DND-41 (cell line): ENCODE measurements around the gene GPD1L.
"Not testable (repeated sequence)": the region's sequence is repeated elsewhere in the genome, so short reads cannot be mapped to it uniquely, and the experiment has no call there.

Source experiments
- EZH2 ChIP-seq: IDR thresholded peaks from 3 replicates; pipeline ENCODE4 v1.6.1; 2012; ENCODE audit warnings: borderline replicate concordance, low read depth, mild to moderate bottlenecking, moderate library complexity, low read length, inconsistent platforms; ENCODE audit not compliant: severe bottlenecking
- TF ChIP-seq, protein P1 (sequence below): IDR thresholded peaks from 2 replicates; pipeline ENCODE4 v1.5.1; 2012; ENCODE audit warnings: borderline replicate concordance, low read length, moderate library complexity, mild to moderate bottlenecking; ENCODE audit not compliant: poor library complexity, severe bottlenecking; ENCODE audit errors: extremely low read depth

DNA sequence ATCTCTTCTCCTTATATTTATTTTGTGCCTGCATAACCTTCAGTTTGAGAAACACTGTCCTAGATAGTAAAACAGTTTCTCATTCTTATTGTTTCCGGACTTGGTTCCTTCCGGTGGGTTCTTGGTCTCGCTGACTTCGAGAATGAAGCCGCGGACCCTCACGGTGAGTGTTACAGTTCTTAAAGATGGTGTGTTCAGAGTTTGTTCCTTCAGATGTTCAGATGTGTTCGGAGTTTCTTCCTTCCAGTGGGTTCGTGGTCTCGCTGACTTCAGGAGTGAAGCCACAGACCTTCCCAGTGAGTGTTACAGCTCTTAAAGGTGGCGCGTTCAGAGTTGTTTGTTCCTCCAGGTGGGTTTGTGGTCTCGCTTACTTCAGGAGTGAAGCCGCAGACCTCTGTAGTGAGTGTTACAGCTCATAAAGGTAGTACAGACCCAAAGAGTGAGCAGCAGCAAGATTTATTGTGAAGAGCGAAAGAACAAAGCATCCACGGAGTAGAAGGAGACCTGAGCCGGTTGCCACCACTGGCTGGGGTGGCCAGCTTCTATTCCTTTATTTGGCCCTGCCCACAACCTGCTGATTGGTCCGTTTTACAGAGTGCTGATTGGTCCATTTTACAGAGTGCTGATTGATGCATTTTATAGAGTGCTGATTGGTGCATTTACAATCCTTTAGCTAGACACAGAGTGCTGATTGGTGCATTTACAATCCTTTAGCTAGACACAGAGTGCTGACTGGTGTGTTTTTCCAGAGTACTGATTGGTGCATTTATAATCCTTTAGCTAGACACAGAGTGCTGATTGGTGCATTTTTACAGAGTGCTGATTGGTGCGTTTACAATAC is 8.3 kb downstream of the GPD1L start:
- TF ChIP-seq EZH2: not testable (repeated sequence)
- TF ChIP-seq, protein P1, sequence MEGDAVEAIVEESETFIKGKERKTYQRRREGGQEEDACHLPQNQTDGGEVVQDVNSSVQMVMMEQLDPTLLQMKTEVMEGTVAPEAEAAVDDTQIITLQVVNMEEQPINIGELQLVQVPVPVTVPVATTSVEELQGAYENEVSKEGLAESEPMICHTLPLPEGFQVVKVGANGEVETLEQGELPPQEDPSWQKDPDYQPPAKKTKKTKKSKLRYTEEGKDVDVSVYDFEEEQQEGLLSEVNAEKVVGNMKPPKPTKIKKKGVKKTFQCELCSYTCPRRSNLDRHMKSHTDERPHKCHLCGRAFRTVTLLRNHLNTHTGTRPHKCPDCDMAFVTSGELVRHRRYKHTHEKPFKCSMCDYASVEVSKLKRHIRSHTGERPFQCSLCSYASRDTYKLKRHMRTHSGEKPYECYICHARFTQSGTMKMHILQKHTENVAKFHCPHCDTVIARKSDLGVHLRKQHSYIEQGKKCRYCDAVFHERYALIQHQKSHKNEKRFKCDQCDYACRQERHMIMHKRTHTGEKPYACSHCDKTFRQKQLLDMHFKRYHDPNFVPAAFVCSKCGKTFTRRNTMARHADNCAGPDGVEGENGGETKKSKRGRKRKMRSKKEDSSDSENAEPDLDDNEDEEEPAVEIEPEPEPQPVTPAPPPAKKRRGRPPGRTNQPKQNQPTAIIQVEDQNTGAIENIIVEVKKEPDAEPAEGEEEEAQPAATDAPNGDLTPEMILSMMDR: not testable (repeated sequence)
